OCI-LY1 (cell line): Measurements from ENCODE around the gene COPS4.

Source experiments
- CTCF ChIP-seq: fragments of 200-600 bp; sonication (generic), shearing (Covaris generic); IDR thresholded peaks from 2 replicates; pipeline ENCODE4 v1.5.1; 2017; ENCODE audit warnings: mild to moderate bottlenecking, antibody characterized with exemption, low read length, moderate library complexity, mixed read lengths
- EZH2 ChIP-seq: fragments of 200-600 bp; sonication (generic), shearing (Covaris generic); IDR thresholded peaks from 2 replicates; pipeline ENCODE4 v1.8.0; 2017; ENCODE audit warnings: borderline replicate concordance, mixed run types, mild to moderate bottlenecking, antibody characterized with exemption, low read length, moderate library complexity, mixed read lengths

GRCh38 chr4:83113429-83113786 is 78.4 kb downstream of the COPS4 start:
- TF ChIP-seq CTCF (no peak), EZH2 (no peak)
